SK-N-SH treated with all-trans-retinoic acid at 6 μM for 48 hours (cell line): Measurements from ENCODE around the gene RNF169.

Source experiments
- ATAC-seq: fragments of 200-7000 bp; cut with Tn5 transposase; 3 replicates; pipeline ENCODE4 v1.9.1; 2020; ENCODE audit warnings: mild to moderate bottlenecking, moderate library complexity
- ARNTL ChIP-seq: fragments of 450-650 bp; formaldehyde crosslinking; IDR thresholded peaks from 2 replicates; pipeline ENCODE4 v1.5.0; 2020; ENCODE audit warnings: low read depth, mild to moderate bottlenecking, moderate library complexity, borderline replicate concordance
- BACH2 ChIP-seq: fragments of 250-450 bp; sonication (Bioruptor Pico); IDR thresholded peaks from 2 replicates; pipeline ENCODE4 v1.9.0; 2021; ENCODE audit warnings: mild to moderate bottlenecking, borderline replicate concordance
- CSDC2 ChIP-seq: fragments of 250-450 bp; sonication (Bioruptor Pico); IDR thresholded peaks from 2 replicates; pipeline ENCODE4 v1.5.0; 2020; ENCODE audit warnings: mild to moderate bottlenecking, moderate library complexity
- GLIS3 ChIP-seq: fragments of 250-450 bp; sonication (Bioruptor Pico); IDR thresholded peaks from 2 replicates; pipeline ENCODE4 v1.5.0; 2020; ENCODE audit warnings: mild to moderate bottlenecking, moderate library complexity
- ISL1 ChIP-seq: fragments of 250-450 bp; sonication (Bioruptor Pico); IDR thresholded peaks from 2 replicates; pipeline ENCODE4 v2.1.2; 2022; ENCODE audit warnings: mild to moderate bottlenecking, moderate library complexity
- OSR1 ChIP-seq: fragments of 250-450 bp; sonication (Bioruptor Pico); IDR thresholded peaks from 2 replicates; pipeline ENCODE4 v1.8.0; 2022; ENCODE audit warnings: moderate library complexity, mild to moderate bottlenecking, inconsistent platforms
- PPARA ChIP-seq: fragments of 250-450 bp; sonication (Bioruptor Pico); IDR thresholded peaks from 2 replicates; pipeline ENCODE4 v1.5.0; 2020; ENCODE audit warnings: mild to moderate bottlenecking, borderline replicate concordance
- RARB ChIP-seq: fragments of 250-450 bp; sonication (Bioruptor Pico); IDR thresholded peaks from 2 replicates; pipeline ENCODE4 v1.8.0; 2021; ENCODE audit warnings: mild to moderate bottlenecking, moderate library complexity
- SNAI2 ChIP-seq: fragments of 250-450 bp; sonication (Bioruptor Pico); IDR thresholded peaks from 2 replicates; pipeline ENCODE4 v1.5.0; 2020; ENCODE audit warnings: mild to moderate bottlenecking, moderate library complexity
- TOX ChIP-seq: fragments of 250-450 bp; sonication (Bioruptor Pico); IDR thresholded peaks from 2 replicates; pipeline ENCODE4 v1.8.0; 2021; ENCODE audit warnings: mild to moderate bottlenecking, moderate library complexity, borderline replicate concordance
- ZC3H10 ChIP-seq: fragments of 250-450 bp; sonication (Bioruptor Pico); IDR thresholded peaks from 2 replicates; pipeline ENCODE4 v1.5.1; 2021; ENCODE audit warnings: mild to moderate bottlenecking, moderate library complexity
- ZFP3 ChIP-seq: fragments of 250-450 bp; sonication (Bioruptor Pico); IDR thresholded peaks from 2 replicates; pipeline ENCODE4 v1.5.0; 2020; ENCODE audit warnings: mild to moderate bottlenecking, moderate library complexity
- ZFP30 ChIP-seq: fragments of 450-650 bp; formaldehyde crosslinking; IDR thresholded peaks from 2 replicates; pipeline ENCODE4 v1.5.0; 2022; ENCODE audit warnings: mild to moderate bottlenecking, moderate library complexity
- ZNF565 ChIP-seq: fragments of 450-650 bp; formaldehyde crosslinking; conservative IDR thresholded peaks from 2 replicates; pipeline ENCODE4 v1.5.0; 2020; ENCODE audit warnings: low read depth, mild to moderate bottlenecking, moderate library complexity
- ZNF70 ChIP-seq: fragments of 450-650 bp; formaldehyde crosslinking; IDR thresholded peaks from 2 replicates; pipeline ENCODE4 v1.5.0; 2020; ENCODE audit warnings: mild to moderate bottlenecking, moderate library complexity
- TF ChIP-seq, protein P1 (sequence below): fragments of 250-450 bp; sonication (Bioruptor Pico); IDR thresholded peaks from 2 replicates; pipeline ENCODE4 v1.5.1; 2021; ENCODE audit warnings: mild to moderate bottlenecking, moderate library complexity
- TF ChIP-seq, protein P2 (sequence below): fragments of 250-450 bp; sonication (Bioruptor Pico); IDR thresholded peaks from 2 replicates; pipeline ENCODE4 v1.8.0; 2020; ENCODE audit warnings: mild to moderate bottlenecking, moderate library complexity, borderline replicate concordance
- TF ChIP-seq, protein P3 (sequence below): fragments of 250-450 bp; sonication (Bioruptor Pico); IDR thresholded peaks from 2 replicates; pipeline ENCODE4 v1.8.0; 2021; ENCODE audit warnings: low read depth, mild to moderate bottlenecking, moderate library complexity, borderline replicate concordance
- TF ChIP-seq, protein P4 (sequence below): fragments of 250-450 bp; sonication (Bioruptor Pico); IDR thresholded peaks from 2 replicates; pipeline ENCODE4 v1.5.1; 2020; ENCODE audit warnings: low read depth, mild to moderate bottlenecking, moderate library complexity

Gene RNF169

DNA sequence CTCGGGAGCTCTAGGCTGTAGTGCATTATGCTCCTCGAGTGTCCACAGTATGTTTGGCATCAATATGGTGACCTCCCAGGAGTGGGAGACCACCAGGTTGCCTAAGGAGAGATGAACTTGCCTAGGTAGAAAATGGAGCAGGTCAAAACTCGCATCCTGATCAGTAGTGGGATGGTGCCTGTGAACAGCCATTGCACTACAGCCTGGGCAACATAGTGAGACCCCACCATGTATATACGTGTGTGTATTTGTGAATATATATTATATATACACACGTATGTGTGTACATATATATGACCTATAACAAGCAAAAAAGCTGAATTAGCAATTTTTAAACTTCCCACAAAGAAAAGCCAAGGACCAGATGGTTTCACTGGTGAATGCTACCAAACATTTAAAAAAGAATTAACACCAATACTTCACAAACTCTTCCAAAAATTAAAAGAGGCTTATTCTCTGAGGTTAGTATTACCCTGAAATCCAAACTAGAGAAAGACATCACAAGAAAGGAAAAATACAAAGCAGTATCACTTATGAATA, 97.4 kb downstream of the RNF169 start:
- TF ChIP-seq ZFP3 (CRISPR knock-in tag): no peak
- no peak for TF ChIP-seq SNAI2 (CRISPR knock-in tag)
- TF ChIP-seq, protein P1, sequence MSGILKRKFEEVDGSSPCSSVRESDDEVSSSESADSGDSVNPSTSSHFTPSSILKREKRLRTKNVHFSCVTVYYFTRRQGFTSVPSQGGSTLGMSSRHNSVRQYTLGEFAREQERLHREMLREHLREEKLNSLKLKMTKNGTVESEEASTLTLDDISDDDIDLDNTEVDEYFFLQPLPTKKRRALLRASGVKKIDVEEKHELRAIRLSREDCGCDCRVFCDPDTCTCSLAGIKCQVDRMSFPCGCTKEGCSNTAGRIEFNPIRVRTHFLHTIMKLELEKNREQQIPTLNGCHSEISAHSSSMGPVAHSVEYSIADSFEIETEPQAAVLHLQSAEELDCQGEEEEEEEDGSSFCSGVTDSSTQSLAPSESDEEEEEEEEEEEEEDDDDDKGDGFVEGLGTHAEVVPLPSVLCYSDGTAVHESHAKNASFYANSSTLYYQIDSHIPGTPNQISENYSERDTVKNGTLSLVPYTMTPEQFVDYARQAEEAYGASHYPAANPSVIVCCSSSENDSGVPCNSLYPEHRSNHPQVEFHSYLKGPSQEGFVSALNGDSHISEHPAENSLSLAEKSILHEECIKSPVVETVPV: no peak
- TF ChIP-seq GLIS3: no peak
- TF ChIP-seq ZC3H10 (CRISPR knock-in tag): no peak
- no peak for TF ChIP-seq ZNF70 (CRISPR knock-in tag)
- TF ChIP-seq, protein P2, sequence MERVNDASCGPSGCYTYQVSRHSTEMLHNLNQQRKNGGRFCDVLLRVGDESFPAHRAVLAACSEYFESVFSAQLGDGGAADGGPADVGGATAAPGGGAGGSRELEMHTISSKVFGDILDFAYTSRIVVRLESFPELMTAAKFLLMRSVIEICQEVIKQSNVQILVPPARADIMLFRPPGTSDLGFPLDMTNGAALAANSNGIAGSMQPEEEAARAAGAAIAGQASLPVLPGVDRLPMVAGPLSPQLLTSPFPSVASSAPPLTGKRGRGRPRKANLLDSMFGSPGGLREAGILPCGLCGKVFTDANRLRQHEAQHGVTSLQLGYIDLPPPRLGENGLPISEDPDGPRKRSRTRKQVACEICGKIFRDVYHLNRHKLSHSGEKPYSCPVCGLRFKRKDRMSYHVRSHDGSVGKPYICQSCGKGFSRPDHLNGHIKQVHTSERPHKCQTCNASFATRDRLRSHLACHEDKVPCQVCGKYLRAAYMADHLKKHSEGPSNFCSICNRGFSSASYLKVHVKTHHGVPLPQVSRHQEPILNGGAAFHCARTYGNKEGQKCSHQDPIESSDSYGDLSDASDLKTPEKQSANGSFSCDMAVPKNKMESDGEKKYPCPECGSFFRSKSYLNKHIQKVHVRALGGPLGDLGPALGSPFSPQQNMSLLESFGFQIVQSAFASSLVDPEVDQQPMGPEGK (CRISPR knock-in tag): no peak
- TF ChIP-seq, protein P3, sequence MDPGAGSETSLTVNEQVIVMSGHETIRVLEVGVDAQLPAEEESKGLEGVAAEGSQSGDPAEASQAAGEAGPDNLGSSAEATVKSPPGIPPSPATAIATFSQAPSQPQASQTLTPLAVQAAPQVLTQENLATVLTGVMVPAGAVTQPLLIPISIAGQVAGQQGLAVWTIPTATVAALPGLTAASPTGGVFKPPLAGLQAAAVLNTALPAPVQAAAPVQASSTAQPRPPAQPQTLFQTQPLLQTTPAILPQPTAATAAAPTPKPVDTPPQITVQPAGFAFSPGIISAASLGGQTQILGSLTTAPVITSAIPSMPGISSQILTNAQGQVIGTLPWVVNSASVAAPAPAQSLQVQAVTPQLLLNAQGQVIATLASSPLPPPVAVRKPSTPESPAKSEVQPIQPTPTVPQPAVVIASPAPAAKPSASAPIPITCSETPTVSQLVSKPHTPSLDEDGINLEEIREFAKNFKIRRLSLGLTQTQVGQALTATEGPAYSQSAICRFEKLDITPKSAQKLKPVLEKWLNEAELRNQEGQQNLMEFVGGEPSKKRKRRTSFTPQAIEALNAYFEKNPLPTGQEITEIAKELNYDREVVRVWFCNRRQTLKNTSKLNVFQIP (CRISPR knock-in tag): no peak
- no peak for TF ChIP-seq ZNF565 (CRISPR knock-in tag)
- no peak for TF ChIP-seq ARNTL (CRISPR knock-in tag)
- TF ChIP-seq TOX (CRISPR knock-in tag): no peak
- no peak for TF ChIP-seq CSDC2
- TF ChIP-seq, protein P4, sequence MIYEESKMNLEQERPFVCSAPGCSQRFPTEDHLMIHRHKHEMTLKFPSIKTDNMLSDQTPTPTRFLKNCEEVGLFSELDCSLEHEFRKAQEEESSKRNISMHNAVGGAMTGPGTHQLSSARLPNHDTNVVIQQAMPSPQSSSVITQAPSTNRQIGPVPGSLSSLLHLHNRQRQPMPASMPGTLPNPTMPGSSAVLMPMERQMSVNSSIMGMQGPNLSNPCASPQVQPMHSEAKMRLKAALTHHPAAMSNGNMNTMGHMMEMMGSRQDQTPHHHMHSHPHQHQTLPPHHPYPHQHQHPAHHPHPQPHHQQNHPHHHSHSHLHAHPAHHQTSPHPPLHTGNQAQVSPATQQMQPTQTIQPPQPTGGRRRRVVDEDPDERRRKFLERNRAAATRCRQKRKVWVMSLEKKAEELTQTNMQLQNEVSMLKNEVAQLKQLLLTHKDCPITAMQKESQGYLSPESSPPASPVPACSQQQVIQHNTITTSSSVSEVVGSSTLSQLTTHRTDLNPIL (CRISPR knock-in tag): no peak
- no peak for TF ChIP-seq ZFP30 (CRISPR knock-in tag)
- TF ChIP-seq ISL1: no peak
- TF ChIP-seq RARB (CRISPR knock-in tag): no peak
- TF ChIP-seq, all 23 proteins: peak for 0
- ATAC-seq: no peak

DNA sequence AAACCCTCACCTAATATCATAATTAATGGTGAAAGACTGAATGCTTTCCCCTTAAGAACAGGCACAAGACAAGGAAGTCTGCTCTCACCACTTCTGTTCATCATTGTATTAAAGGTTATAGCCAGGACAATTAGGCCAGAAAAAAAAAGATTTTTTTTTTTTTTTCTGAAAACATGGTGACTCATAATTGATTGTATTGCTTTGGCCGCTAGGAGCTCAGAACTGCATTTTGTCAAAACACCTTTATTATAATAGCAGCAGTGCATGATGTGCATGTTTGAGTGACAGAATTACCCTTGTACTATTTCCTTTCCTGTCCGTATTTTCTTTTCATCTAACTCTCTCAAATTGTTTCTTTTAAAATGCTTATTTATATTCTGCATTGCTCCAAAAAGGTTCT, 98.1 kb downstream of the RNF169 start:
- no peak; the same call in 2 of the 3 replicates for ATAC-seq
- TF ChIP-seq ARNTL (CRISPR knock-in tag) (no peak), ZC3H10 (CRISPR knock-in tag) (no peak)
- TF ChIP-seq, protein P1: no peak

DNA sequence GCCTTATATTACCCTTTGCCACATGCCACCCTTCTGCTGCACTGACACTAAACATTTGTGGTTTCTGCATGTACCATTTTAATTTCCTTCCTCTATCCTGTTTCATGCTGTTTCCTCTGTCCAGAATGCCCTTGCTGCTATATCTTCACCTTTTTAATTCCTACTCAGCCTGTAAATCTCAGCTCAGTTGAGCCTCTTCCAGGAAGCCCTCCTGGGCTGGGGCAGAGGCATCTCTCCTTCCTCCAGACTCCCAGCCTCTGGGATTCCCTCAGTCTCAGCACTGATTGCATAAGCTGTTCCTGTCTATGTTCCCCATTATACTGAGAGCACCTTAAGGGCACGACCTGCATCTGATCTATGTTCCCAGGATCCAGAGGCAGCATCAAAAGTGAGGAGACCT, 98.7 kb downstream of the RNF169 start:
- no peak for ATAC-seq

DNA sequence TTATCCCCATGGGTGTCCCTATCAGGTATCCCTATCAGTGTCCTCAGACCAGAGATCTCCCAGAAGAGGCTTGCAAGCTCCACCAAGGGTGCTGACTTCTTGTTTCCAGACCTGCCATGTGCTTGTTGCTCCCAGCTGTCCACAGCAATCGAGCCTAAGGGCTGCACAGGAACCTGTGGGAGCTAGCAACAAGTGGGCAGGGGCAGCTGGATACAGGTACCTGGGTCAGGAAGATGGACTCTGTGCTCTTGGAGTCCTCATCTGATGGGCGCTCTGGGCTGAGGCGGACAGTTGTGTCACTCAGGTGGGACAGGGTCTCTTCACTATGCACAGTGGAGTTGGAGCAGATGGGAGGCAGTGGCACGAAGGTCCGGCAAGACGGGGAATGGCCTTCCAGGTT, 99.2 kb downstream of the RNF169 start:
- TF ChIP-seq BACH2 (CRISPR knock-in tag) (no peak), SNAI2 (CRISPR knock-in tag) (no peak), ARNTL (CRISPR knock-in tag) (no peak), GLIS3 (no peak), OSR1 (CRISPR knock-in tag) (no peak), RARB (CRISPR knock-in tag) (no peak), ZFP30 (CRISPR knock-in tag) (no peak), PPARA (no peak), ISL1 (no peak), ZNF70 (CRISPR knock-in tag) (no peak), ZNF565 (CRISPR knock-in tag) (no peak)
- TF ChIP-seq, protein P4 (CRISPR knock-in tag): no peak
- TF ChIP-seq, protein P3 (CRISPR knock-in tag): no peak
- TF ChIP-seq, protein P1: no peak
- TF ChIP-seq, all 23 proteins: peak for 0
- ATAC-seq: no peak

More for the DNA sequence above, 98.7 kb downstream of the RNF169 start:
- TF ChIP-seq, protein P1: no peak
